Measurements from ENCODE around the gene SPOCK1. TPM values are rescaled to one million over a fixed set of nuclear protein-coding genes. Genes with fewer than 3 reads are reported as not detected.

Gene SPOCK1
- total RNA-seq, 2 experiments from 2014 or later: 0.42 TPM; not detected in 1

DNA sequence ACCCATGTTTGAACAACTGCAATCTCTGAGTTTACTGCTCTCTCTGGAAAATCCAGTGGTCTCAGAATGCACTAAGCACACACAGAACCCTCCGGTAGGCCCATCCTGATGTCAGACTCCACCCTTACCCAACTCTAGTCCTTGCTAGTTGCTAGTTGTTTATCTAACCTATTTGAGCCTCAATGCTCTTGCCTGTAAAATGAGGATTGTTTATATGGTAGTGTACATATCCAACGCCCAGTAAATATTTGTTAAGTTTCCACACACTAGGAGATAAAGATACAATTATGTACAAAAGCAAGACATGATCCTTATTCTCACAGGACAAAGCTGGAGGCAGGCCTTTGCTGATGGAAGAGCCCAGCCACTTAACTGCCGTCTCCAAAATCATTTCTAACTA lies 192.2 kb downstream of the SPOCK1 start:
- CTCF ChIA-PET: interaction anchor here (1.1 kb wide), 1 partner anchor 13 kb away, joined by 5 read pairs; no protein-coding TSS in a partner anchor
- H3K36me3 Mint-ChIP-seq (ENCODE audit: low read depth): no peaks in the 10 kb centered on the region
- no peak overlapping the region for H3K4me3 Mint-ChIP-seq
- H3K27ac Mint-ChIP-seq: no peak overlapping the region
- no peak for DNase-seq
- H3K27me3 Mint-ChIP-seq (ENCODE audit: low read depth): peaks cover 9% of the 10 kb centered on the region
- H3K9me3 Mint-ChIP-seq: no peaks in the 10 kb centered on the region
- H3K4me1 Mint-ChIP-seq (ENCODE audit: low read depth): no peaks in the 10 kb centered on the region
- intact Hi-C loops (cut with micrococcal nuclease): no loop called here

DNA sequence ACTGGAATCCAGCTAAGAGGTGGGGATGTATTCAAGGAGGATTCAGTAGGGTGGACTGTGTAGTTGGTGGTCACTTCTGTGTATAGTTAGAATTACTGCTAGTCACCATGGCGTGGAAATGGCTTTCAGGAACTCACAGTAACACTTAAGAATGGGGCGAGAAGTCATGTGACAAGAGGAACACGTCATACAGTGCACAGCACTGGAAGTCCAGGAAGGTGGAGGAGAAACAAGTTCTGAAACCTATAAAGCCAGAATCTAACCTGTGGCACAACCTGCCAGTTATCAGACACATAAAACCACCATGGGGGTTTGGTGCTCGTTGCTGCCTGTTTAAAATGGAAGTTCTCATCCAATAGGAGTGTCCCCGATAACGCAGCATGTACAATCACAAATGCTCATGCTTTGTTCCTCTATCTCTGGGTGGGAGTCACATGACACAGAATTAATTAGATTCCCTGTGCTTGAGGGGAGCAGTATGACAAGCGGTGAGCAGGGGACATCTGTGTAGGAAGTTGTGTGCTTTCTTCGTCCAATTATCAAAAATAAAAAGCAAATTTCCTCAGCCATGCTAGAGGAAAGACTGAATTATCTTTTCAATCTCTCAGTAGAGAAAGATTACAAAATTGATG lies 193.0 kb downstream of the SPOCK1 start:
- Mint-ChIP-seq H3K36me3 (ENCODE audit: low read depth) (no peaks in the 10 kb centered on the region), H3K4me1 (ENCODE audit: low read depth) (no peaks in the 10 kb centered on the region), H3K27me3 (ENCODE audit: low read depth) (peaks cover 9% of the 10 kb centered on the region), H3K9me3 (no peaks in the 10 kb centered on the region), H3K4me3 (no peak overlapping the region), H3K27ac (no peak overlapping the region)
- intact Hi-C loops (cut with micrococcal nuclease): no loop called here
- CTCF ChIA-PET: interaction anchor here (1.1 kb wide), 1 partner anchor 14 kb away, joined by 5 read pairs; no protein-coding TSS in a partner anchor
- DNase-seq: no peak

DNA sequence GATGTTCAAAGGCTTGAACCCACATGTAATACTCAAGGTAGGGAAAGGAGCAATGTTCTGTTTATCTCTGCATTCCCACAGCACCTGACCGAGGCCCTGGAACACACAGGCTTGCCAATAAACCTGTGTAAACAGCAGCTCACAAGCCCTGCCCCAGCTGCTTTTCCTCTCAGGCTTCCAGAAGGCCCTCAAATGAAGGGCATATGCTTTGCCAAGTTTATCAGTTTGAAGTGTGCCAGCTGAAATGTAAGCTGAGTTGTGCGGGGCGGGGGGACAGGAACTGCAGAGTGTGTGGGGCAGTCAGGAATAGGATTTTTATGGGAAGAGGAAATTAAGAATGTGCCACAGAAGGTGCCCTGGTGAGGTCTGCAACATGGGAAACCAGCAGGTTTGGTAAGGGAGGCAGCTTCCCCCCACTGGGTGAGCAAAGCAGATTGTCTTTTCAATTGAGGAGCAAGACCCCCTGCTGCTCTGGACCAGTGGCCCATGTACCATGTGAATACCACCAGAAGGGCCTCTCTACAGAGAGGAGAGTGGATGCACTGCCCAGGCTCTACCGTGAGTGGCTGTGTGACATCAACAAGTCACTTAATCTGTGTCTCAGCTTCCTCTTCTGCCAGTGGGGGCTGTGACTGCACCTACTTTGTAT lies 194.8 kb downstream of the SPOCK1 start:
- H3K9me3 Mint-ChIP-seq: no peaks in the 10 kb centered on the region
- no peaks in the 10 kb centered on the region for H3K4me1 Mint-ChIP-seq (ENCODE audit: low read depth)
- DNase-seq: no peak
- no peak overlapping the region for H3K4me3 Mint-ChIP-seq
- CTCF ChIA-PET: no interaction called here
- no peak overlapping the region for H3K27ac Mint-ChIP-seq
- H3K27me3 Mint-ChIP-seq (ENCODE audit: low read depth): peaks cover 6% of the 10 kb centered on the region
- no peaks in the 10 kb centered on the region for H3K36me3 Mint-ChIP-seq (ENCODE audit: low read depth)
- intact Hi-C loops (cut with micrococcal nuclease): no loop called here

DNA sequence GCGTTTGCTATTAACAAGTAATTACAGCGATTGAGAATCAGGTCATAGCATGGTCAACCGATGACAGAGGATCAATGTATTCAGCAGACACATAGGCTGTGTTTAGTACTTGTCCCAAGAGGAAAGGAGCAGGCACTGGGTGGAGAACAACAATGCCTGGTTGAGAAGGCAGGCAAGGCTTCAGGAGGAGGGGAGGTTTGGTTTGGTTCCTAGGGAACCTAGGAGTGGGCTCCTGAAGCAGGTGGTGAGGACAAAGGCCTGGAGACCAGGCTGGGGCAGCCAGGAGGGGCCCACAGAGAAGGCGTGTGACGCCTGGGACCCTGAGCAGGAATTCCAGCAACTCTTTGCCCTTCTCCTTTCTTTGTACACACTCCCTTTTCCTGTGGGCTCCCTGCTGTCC lies 195.6 kb downstream of the SPOCK1 start:
- CTCF ChIA-PET: no interaction called here
- intact Hi-C loops (cut with micrococcal nuclease): no loop called here
- no peaks in the 10 kb centered on the region for H3K36me3 Mint-ChIP-seq (ENCODE audit: low read depth)
- H3K4me1 Mint-ChIP-seq (ENCODE audit: low read depth): no peaks in the 10 kb centered on the region
- H3K27ac Mint-ChIP-seq: no peak overlapping the region
- H3K9me3 Mint-ChIP-seq: no peaks in the 10 kb centered on the region
- H3K4me3 Mint-ChIP-seq: no peak overlapping the region
- H3K27me3 Mint-ChIP-seq (ENCODE audit: low read depth): peaks cover 6% of the 10 kb centered on the region
- no peak for DNase-seq

DNA sequence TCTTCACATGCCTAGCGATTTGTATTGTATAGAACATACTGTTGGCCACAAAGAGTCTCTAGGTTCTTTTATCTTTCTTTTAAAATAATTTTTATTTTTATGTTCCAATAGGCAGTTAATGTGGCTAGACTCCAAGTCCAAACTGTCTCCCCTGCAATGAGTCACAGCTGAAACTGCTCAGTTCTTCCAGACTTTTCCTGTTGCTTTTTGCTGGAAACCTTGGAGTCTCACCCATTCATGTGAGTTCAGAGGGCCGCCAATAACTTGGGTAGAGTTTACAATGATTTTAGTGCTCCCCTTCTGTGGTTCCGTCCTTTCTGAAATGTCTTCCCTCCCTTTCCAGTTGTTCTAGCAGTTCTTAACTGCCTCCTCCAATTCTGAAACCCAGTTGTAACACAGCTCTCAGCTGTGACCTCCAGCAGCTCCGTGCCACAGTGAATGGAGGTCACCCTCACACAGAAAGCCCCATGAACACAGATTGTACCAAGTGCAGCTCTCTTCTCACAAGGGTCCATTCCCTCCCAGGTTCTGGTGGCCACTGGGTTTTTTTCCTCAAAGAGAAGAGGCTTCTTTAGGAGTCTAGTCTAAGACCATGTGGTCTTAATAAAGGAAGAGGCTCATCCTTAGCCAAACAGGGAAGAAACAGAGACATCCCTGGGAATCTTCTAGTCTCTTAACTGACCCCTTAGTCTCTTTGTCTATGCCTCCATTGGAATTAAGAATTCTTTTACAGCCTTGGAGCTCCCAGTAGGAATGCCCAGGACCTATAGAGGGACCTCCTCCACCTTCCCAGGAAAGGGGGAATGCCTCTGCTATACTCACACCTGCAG lies 198.5 kb downstream of the SPOCK1 start:
- CTCF ChIA-PET: no interaction called here
- H3K4me3 Mint-ChIP-seq: no peak overlapping the region
- H3K4me1 Mint-ChIP-seq (ENCODE audit: low read depth): no peaks in the 10 kb centered on the region
- peaks cover 4% of the 10 kb centered on the region for H3K27me3 Mint-ChIP-seq (ENCODE audit: low read depth)
- intact Hi-C loops (cut with micrococcal nuclease): no loop called here
- no peaks in the 10 kb centered on the region for H3K9me3 Mint-ChIP-seq
- H3K36me3 Mint-ChIP-seq (ENCODE audit: low read depth): no peaks in the 10 kb centered on the region
- no peak overlapping the region for H3K27ac Mint-ChIP-seq
- DNase-seq: no peak

DNA sequence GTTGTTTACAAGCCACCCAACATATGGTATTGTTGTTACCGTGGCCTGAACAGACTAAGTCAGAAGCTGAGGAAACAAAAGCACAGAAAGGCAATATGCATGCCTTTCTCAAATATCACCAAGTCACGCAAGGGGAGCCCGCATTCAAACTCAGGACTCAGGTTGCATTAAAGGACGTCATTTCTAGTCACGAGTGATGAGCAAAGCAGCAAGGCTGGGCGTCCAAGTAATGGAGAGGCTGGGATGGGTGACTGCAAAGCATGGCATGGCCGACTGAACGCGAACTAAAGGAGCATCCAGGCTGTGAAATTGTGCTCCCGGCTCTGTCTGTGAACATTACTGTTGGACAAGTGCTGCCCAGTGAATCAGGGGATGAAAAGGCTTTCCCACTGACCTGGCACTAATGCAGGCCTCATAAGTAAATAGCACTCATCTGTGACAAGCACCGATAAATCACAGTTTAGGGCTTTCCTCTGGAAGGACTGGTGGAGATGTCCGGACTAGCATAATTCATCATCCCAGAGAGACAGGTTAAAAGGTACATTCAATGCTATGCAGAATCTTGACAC lies 202.8 kb downstream of the SPOCK1 start:
- no peaks in the 10 kb centered on the region for H3K9me3 Mint-ChIP-seq
- peaks cover 3% of the 10 kb centered on the region for H3K27me3 Mint-ChIP-seq (ENCODE audit: low read depth)
- DNase-seq: no peak
- H3K36me3 Mint-ChIP-seq (ENCODE audit: low read depth): no peaks in the 10 kb centered on the region
- H3K4me1 Mint-ChIP-seq (ENCODE audit: low read depth): no peaks in the 10 kb centered on the region
- CTCF ChIA-PET: no interaction called here
- intact Hi-C loops (cut with micrococcal nuclease): no loop called here
- H3K4me3 Mint-ChIP-seq: no peak overlapping the region
- H3K27ac Mint-ChIP-seq: no peak overlapping the region

DNA sequence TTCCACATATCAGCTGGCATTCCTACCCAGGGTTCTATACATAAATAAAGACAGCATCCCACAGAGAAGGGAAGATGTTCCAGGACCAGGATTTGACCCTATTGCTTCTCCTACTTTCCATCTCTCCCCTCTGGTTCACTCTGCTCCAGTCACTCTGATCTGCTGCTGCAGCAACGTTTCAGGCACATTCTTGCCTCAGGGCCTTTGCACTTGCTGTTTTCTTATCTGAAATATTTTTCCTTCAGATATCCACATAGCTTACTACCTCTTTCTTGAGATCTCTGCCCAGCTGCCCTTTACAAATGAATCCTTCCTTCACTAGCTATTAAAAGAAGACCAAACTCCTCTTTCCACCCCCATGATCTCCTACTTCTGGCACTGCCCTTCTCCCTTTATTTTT lies 204.5 kb downstream of the SPOCK1 start:
- H3K4me3 Mint-ChIP-seq: no peak overlapping the region
- no peak for DNase-seq
- intact Hi-C loops (cut with micrococcal nuclease): no loop called here
- H3K4me1 Mint-ChIP-seq (ENCODE audit: low read depth): no peaks in the 10 kb centered on the region
- H3K36me3 Mint-ChIP-seq (ENCODE audit: low read depth): no peaks in the 10 kb centered on the region
- H3K27me3 Mint-ChIP-seq (ENCODE audit: low read depth): no peaks in the 10 kb centered on the region
- H3K9me3 Mint-ChIP-seq: no peaks in the 10 kb centered on the region
- no peak overlapping the region for H3K27ac Mint-ChIP-seq
- CTCF ChIA-PET: interaction anchor here (0.6 kb wide), 1 partner anchor 334 kb away, joined by 3 read pairs; no protein-coding TSS in a partner anchor

DNA sequence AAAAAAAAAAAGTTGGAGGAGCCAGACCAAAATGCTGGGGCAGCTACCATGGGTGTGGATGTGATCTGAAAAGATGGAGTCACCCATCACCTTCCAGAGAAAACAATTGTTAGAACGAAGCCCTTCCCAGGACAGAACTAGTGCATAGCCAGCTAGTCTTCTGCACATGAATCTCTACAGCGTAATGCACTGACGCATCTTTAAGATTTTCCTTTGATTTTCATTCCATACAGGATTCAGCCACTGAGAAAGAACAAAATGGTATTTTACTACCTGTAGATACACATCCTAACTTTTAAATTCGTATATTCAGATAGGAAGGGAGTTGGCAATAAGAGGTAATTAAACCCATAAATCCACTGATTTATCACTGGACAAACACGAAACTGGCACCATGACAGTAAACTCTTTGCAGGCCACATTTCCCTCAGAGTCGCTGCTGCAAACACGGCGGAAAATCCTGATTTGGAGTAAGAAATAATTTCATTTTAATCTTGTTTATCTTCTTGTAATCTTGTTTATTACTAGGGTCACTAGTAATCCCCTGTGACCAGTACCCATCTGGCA lies 206.6 kb downstream of the SPOCK1 start:
- Mint-ChIP-seq H3K27me3 (ENCODE audit: low read depth) (peaks cover 3% of the 10 kb centered on the region), H3K27ac (no peak overlapping the region), H3K36me3 (ENCODE audit: low read depth) (no peaks in the 10 kb centered on the region), H3K9me3 (no peaks in the 10 kb centered on the region), H3K4me3 (no peak overlapping the region), H3K4me1 (ENCODE audit: low read depth) (no peaks in the 10 kb centered on the region)
- DNase-seq: no peak
- CTCF ChIA-PET: no interaction called here
- intact Hi-C loops (cut with micrococcal nuclease): no loop called here

DNA sequence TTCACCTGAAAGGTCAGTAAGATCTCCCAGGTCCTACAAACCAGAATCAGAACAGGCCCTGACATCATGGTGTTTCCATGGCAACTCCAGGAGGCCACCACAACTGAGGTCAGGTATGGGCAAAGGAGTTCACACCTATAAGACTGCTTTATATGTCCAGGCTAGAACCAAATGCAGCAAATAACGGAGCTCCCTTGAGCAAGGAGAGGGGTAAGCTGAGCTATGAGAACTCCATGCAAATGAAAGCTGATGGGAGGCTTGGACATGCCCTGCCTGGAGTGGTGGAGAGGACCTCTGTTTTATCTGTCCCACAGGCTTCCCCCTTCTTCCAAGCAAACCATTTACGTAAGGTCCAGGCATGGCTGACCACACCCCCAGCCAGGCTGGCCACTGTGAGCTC lies 207.7 kb downstream of the SPOCK1 start:
- CTCF ChIA-PET: no interaction called here
- no peaks in the 10 kb centered on the region for H3K4me1 Mint-ChIP-seq (ENCODE audit: low read depth)
- H3K27me3 Mint-ChIP-seq (ENCODE audit: low read depth): peaks cover 3% of the 10 kb centered on the region
- no peak overlapping the region for H3K4me3 Mint-ChIP-seq
- intact Hi-C loops (cut with micrococcal nuclease): no loop called here
- H3K27ac Mint-ChIP-seq: no peak overlapping the region
- no peaks in the 10 kb centered on the region for H3K9me3 Mint-ChIP-seq
- no peaks in the 10 kb centered on the region for H3K36me3 Mint-ChIP-seq (ENCODE audit: low read depth)
- DNase-seq: no peak

DNA sequence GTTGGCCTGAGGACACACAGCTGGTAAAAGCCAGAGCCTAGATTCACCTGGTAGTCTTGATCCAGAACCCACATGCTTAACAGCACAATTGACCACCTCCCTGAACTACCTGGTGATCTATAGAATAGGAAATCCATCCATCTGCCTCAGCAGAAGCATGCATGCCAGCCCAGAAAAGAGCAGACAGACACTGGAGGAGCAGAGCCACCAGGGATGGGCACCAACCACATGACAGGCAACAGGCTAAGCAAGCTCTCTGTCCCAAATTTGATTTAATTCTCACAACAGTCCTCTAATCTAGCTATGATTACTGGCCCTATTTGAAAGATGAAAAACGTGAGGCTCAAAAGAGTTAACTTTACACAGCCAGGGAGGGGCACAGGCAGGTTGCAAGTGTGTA lies 208.1 kb downstream of the SPOCK1 start:
- Mint-ChIP-seq H3K27ac (no peak overlapping the region), H3K4me1 (ENCODE audit: low read depth) (no peaks in the 10 kb centered on the region), H3K9me3 (no peaks in the 10 kb centered on the region), H3K4me3 (no peak overlapping the region), H3K36me3 (ENCODE audit: low read depth) (no peaks in the 10 kb centered on the region), H3K27me3 (ENCODE audit: low read depth) (peaks cover 3% of the 10 kb centered on the region)
- CTCF ChIA-PET: no interaction called here
- DNase-seq: no peak
- intact Hi-C loops (cut with micrococcal nuclease): no loop called here

DNA sequence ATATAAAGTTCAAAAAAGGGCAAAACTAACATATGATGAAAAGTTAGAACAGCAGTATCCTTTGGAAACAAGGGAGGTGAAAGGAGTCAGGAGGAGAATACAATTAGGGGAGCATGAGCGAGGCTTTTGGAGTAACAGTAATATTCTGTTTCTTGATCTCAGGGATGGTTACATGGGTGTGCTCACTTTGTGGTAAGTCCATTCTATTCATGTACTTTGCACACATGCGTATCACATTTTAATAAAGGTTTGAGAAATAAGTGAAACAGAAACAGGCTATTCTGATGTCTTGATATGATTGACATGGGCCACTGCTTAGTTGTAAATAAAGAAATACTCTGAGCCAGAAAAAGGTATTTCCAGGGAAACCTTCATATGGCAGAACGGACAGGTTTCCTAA lies 208.8 kb downstream of the SPOCK1 start:
- DNase-seq: no peak
- Mint-ChIP-seq H3K4me3 (no peak overlapping the region), H3K27me3 (ENCODE audit: low read depth) (peaks cover 3% of the 10 kb centered on the region), H3K27ac (no peak overlapping the region), H3K9me3 (no peaks in the 10 kb centered on the region), H3K4me1 (ENCODE audit: low read depth) (no peaks in the 10 kb centered on the region), H3K36me3 (ENCODE audit: low read depth) (no peaks in the 10 kb centered on the region)
- intact Hi-C loops (cut with micrococcal nuclease): no loop called here
- CTCF ChIA-PET: no interaction called here

DNA sequence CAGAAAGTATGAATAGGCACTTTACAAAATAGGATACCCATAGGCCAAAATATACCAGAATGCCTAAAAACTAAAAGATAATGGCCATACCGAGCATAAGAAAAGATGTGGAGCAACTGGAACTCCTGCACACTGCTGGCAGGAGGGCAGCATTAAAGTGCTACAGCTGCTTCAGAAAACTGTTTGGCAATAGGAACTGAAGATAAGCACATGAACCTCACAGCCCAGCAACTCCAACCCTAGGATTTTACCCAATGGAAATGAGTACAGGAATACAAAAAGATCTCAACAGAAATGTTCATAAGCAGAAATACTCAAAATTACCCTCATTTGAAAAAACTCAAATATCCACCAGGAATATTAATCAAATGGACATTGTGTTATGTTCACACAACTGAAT lies 209.3 kb downstream of the SPOCK1 start:
- DNase-seq: no peak
- CTCF ChIA-PET: no interaction called here
- Mint-ChIP-seq H3K9me3 (no peaks in the 10 kb centered on the region), H3K27me3 (ENCODE audit: low read depth) (peaks cover 3% of the 10 kb centered on the region), H3K4me1 (ENCODE audit: low read depth) (no peaks in the 10 kb centered on the region), H3K4me3 (no peak overlapping the region), H3K36me3 (ENCODE audit: low read depth) (no peaks in the 10 kb centered on the region), H3K27ac (no peak overlapping the region)
- intact Hi-C loops (cut with micrococcal nuclease): no loop called here
